DOHH2 (cell line): ENCODE data around the gene TRIM15.

Experiments used
- EZH2phosphoT487 ChIP-seq: fragments of 200-600 bp; sonication (generic); IDR thresholded peaks from 2 replicates; pipeline ENCODE4 v1.6.1; 2017; ENCODE audit warnings: borderline replicate concordance, mild to moderate bottlenecking, antibody characterized with exemption, low read length, moderate library complexity, mixed read lengths
- TF ChIP-seq, protein P1 (sequence below): fragments of 200-600 bp; sonication (generic); IDR thresholded peaks from one replicate; pipeline ENCODE4 v1.5.1; 2014; ENCODE audit warnings: antibody characterized with exemption, mild to moderate bottlenecking, low read depth, low read length; ENCODE audit not compliant: poor library complexity, severe bottlenecking

GRCh38 chr6:30194797-30195690, 31.7 kb downstream of the TRIM15 start:
- TF ChIP-seq, protein P1, sequence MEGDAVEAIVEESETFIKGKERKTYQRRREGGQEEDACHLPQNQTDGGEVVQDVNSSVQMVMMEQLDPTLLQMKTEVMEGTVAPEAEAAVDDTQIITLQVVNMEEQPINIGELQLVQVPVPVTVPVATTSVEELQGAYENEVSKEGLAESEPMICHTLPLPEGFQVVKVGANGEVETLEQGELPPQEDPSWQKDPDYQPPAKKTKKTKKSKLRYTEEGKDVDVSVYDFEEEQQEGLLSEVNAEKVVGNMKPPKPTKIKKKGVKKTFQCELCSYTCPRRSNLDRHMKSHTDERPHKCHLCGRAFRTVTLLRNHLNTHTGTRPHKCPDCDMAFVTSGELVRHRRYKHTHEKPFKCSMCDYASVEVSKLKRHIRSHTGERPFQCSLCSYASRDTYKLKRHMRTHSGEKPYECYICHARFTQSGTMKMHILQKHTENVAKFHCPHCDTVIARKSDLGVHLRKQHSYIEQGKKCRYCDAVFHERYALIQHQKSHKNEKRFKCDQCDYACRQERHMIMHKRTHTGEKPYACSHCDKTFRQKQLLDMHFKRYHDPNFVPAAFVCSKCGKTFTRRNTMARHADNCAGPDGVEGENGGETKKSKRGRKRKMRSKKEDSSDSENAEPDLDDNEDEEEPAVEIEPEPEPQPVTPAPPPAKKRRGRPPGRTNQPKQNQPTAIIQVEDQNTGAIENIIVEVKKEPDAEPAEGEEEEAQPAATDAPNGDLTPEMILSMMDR: no peak
- TF ChIP-seq EZH2phosphoT487: no peak
